Stimulated activated CD4-positive, alpha-beta T cell treated with anti-CD3 and anti-CD28 coated beads, TNF-alpha, amount 100 ng/mL, for 1 hour (primary cell): Measurements from ENCODE around the gene DCAF12.
"Not testable (repeated sequence)": the region's sequence is repeated elsewhere in the genome, so short reads cannot be mapped to it uniquely, and the experiment has no call there.

Experiments used
- DNase-seq, 3 donors: peaks; one replicate each; pipeline ENCODE4 v3.0.0-alpha.2; 2020; ENCODE audit warnings: low read depth in 3 of 3, low spot score in 1 of 3

The DCAF12 gene

GRCh38 chr9:34126207-34127034 lies at the start of gene DCAF12:
Gene DCAF12 (minus strand): TSS chr9:34126698. CDS start chr9:34126431, 267 bp downstream.
- DNase-seq, result peak; percentile 66 to 81 (median 81)

- no peak for DNase-seq
These were observed 49.6 kb upstream of the DCAF12 start for GRCh38 chr9:34176089-34176488.

GRCh38 chr9:34171753-34172535 lies 45.4 kb upstream of the DCAF12 start:
- DNase-seq, result no peak

- no peak for DNase-seq
These were observed 43.9 kb upstream of the DCAF12 start for GRCh38 chr9:34170237-34170991.

- no peak for DNase-seq
These were observed 42.6 kb upstream of the DCAF12 start for GRCh38 chr9:34169125-34169524.

- DNase-seq, result no peak
These were observed 36.9 kb upstream of the DCAF12 start for GRCh38 chr9:34163434-34163833.

GRCh38 chr9:34158362-34158869 lies 31.9 kb upstream of the DCAF12 start:
- DNase-seq, result no peak

- DNase-seq, result no peak
These were observed 31.4 kb upstream of the DCAF12 start for GRCh38 chr9:34157898-34158297.

- DNase-seq, result no peak
These were observed 30.8 kb upstream of the DCAF12 start for GRCh38 chr9:34157318-34157717.

GRCh38 chr9:34154057-34154456 lies 27.6 kb upstream of the DCAF12 start:
- DNase-seq, result no peak

GRCh38 chr9:34151398-34151797 lies 24.9 kb upstream of the DCAF12 start:
- no peak for DNase-seq

GRCh38 chr9:34145165-34145564 lies 18.7 kb upstream of the DCAF12 start:
- DNase-seq, result no peak

- DNase-seq, result no peak
These were observed 16.6 kb upstream of the DCAF12 start for GRCh38 chr9:34143116-34143515.

GRCh38 chr9:34140853-34141252 lies 14.4 kb upstream of the DCAF12 start:
- DNase-seq, result no peak

GRCh38 chr9:34139477-34140146 lies 13.1 kb upstream of the DCAF12 start:
- no peak for DNase-seq

- DNase-seq, result not testable (repeated sequence)
These were observed 12.1 kb upstream of the DCAF12 start for GRCh38 chr9:34138644-34139043.

GRCh38 chr9:34134521-34134920 lies 8.0 kb upstream of the DCAF12 start:
- DNase-seq, result no peak

GRCh38 chr9:34133436-34133949 lies 7.0 kb upstream of the DCAF12 start:
- DNase-seq, result no peak

GRCh38 chr9:34131571-34131970 lies 5.1 kb upstream of the DCAF12 start:
- DNase-seq, result no peak
